Measurements from ENCODE around the gene ACAP3.

The ACAP3 gene

DNA sequence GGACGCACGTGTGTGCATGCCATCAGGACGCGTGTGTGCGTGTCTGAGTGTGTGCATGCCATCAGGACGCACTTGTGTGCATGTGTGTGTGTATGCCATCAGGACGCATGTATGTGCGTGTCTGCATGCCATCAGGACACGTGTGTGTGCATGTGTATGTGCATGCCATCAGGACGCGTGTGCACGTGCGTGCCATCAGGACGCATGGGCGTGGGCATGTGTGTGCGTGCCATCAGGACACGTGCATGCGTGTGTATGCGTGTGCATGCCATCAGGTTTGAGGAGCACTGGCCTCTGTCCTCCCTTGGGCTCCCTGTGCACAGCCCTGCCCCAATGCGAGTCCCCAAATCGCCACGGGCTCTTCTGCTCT is 48.6 kb downstream of the ACAP3 start:
- Histone ChIP-seq H2AFZ (ENCODE audit: low read depth, low read length) (no peak overlapping the region), H3K4me3 (ENCODE audit: low read length) (no peak overlapping the region), H3K4me2 (ENCODE audit: low read length) (no peak overlapping the region), H3K9me3 (ENCODE audit: insufficient read depth, low read length) (no peaks in the 10 kb centered on the region), H3K79me2 (ENCODE audit: low read length) (peaks cover 11% of the 10 kb centered on the region; the same call in 1 of the 2 replicates), H3K9ac (ENCODE audit: low read length) (no peak overlapping the region), H3K4me1 (ENCODE audit: low read length) (peaks cover 9% of the 10 kb centered on the region; the same call in 1 of the 2 replicates), H3K27me3 (ENCODE audit: low read depth, low read length) (no peaks in the 10 kb centered on the region), H4K20me1 (ENCODE audit: insufficient read depth, low read length) (peaks cover 12% of the 10 kb centered on the region), H3K27ac (ENCODE audit: low read length) (no peak overlapping the region), H3K36me3 (replicated peaks; ENCODE audit: low read depth, low read length) (peaks cover 45% of the 10 kb centered on the region)
- TF ChIP-seq EZH2phosphoT487 (IDR thresholded peaks at IDR 0.05; ENCODE audit: low read depth): no peak
- TF ChIP-seq, protein P1, sequence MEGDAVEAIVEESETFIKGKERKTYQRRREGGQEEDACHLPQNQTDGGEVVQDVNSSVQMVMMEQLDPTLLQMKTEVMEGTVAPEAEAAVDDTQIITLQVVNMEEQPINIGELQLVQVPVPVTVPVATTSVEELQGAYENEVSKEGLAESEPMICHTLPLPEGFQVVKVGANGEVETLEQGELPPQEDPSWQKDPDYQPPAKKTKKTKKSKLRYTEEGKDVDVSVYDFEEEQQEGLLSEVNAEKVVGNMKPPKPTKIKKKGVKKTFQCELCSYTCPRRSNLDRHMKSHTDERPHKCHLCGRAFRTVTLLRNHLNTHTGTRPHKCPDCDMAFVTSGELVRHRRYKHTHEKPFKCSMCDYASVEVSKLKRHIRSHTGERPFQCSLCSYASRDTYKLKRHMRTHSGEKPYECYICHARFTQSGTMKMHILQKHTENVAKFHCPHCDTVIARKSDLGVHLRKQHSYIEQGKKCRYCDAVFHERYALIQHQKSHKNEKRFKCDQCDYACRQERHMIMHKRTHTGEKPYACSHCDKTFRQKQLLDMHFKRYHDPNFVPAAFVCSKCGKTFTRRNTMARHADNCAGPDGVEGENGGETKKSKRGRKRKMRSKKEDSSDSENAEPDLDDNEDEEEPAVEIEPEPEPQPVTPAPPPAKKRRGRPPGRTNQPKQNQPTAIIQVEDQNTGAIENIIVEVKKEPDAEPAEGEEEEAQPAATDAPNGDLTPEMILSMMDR (IDR thresholded peaks at IDR 0.05; ENCODE audit: low read depth, low read length): no peak

DNA sequence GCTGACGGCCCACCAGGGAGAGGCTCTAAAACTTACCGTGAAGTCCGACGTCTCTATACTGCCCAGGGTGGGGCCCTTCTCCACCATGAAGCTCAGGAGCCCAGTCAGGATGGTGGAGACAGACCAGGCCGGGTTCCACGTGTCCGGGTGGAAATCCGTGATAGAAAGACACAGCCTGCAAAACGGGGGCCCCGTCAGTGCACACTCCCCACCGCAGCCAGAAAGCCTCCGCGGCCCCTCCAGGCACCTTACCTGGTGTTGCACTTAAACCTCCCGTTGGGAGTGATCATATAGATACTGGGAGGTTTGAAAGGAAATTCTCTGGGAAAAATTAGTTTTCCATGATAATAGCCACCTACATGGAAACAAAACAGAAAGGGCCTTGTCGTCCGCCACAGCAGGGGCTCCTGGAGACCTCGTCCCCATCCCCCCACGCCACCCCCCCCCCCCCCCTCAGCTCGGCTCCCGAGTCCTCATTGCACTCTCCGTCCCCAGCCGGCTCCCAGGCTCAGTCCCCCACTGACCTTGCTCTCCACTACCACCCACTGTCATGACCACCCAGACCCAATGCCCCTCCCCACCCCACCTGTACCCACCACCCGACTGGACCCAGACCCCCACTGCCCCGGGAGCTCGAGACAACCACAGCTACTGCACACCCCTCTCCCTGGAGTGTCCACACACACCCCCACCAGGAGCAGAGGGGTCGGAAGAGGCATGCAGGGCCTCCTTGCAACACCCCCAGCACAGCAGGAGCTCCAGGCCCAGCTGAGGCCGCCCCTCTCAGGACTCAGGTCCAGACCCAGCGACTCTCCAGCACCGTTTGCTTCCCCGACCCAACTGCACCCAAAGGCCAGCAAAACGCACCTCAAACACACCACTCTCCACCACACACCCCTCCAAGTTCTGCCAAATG is 50.5 kb downstream of the ACAP3 start:
- Histone ChIP-seq H3K4me2 (ENCODE audit: low read length) (no peak overlapping the region), H3K4me1 (ENCODE audit: low read length) (peaks cover 9% of the 10 kb centered on the region; the same call in 1 of the 2 replicates), H3K27me3 (ENCODE audit: low read depth, low read length) (no peaks in the 10 kb centered on the region), H3K4me3 (ENCODE audit: low read length) (no peak overlapping the region), H3K27ac (ENCODE audit: low read length) (no peak overlapping the region), H3K9me3 (ENCODE audit: insufficient read depth, low read length) (no peaks in the 10 kb centered on the region), H3K9ac (ENCODE audit: low read length) (no peak overlapping the region), H2AFZ (ENCODE audit: low read depth, low read length) (no peak overlapping the region), H3K36me3 (replicated peaks; ENCODE audit: low read depth, low read length) (peaks cover 40% of the 10 kb centered on the region), H3K79me2 (ENCODE audit: low read length) (peaks cover 11% of the 10 kb centered on the region; the same call in 1 of the 2 replicates), H4K20me1 (ENCODE audit: insufficient read depth, low read length) (peaks cover 6% of the 10 kb centered on the region)
- TF ChIP-seq, protein P1 (IDR thresholded peaks at IDR 0.05; ENCODE audit: low read depth, low read length): no peak
- TF ChIP-seq EZH2phosphoT487 (IDR thresholded peaks at IDR 0.05; ENCODE audit: low read depth): no peak

DNA sequence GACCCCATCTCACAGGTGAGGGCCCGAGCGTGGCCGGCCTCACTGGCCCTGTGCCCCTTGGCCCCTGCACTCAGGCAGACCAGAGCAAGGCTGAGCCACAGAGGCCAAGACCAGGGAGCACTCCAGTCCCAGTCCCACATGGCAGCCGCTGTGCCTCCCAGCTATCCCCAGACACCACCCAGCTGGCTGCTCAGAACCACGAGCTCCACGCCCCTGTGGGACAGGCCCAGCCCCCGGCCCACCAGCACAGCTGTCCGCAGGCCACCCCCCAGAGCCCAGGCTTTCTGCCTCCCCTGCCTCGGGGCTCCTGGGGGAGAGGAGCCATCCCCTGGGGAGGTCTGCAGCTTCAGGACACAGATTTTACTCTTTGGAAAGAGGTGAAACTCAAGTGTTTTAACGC is 52.1 kb downstream of the ACAP3 start:
- no peaks in the 10 kb centered on the region for H3K9me3 ChIP-seq (ENCODE audit: insufficient read depth, low read length)
- no peak overlapping the region for H2AFZ ChIP-seq (ENCODE audit: low read depth, low read length)
- H3K27ac ChIP-seq (ENCODE audit: low read length): no peak overlapping the region
- H3K9ac ChIP-seq (ENCODE audit: low read length): no peak overlapping the region
- H3K4me1 ChIP-seq (ENCODE audit: low read length): peaks cover 13% of the 10 kb centered on the region
- H3K4me3 ChIP-seq (ENCODE audit: low read length): no peak overlapping the region
- H4K20me1 ChIP-seq (ENCODE audit: insufficient read depth, low read length): peaks cover 11% of the 10 kb centered on the region
- H3K36me3 ChIP-seq (replicated peaks; ENCODE audit: low read depth, low read length): peaks cover 32% of the 10 kb centered on the region
- no peak overlapping the region for H3K4me2 ChIP-seq (ENCODE audit: low read length)
- TF ChIP-seq, protein P1 (IDR thresholded peaks at IDR 0.05; ENCODE audit: low read depth, low read length): no peak
- no peak for TF ChIP-seq EZH2phosphoT487 (IDR thresholded peaks at IDR 0.05; ENCODE audit: low read depth)
- peaks cover 11% of the 10 kb centered on the region; the same call in 1 of the 2 replicates for H3K79me2 ChIP-seq (ENCODE audit: low read length)
- H3K27me3 ChIP-seq (ENCODE audit: low read depth, low read length): no peaks in the 10 kb centered on the region

DNA sequence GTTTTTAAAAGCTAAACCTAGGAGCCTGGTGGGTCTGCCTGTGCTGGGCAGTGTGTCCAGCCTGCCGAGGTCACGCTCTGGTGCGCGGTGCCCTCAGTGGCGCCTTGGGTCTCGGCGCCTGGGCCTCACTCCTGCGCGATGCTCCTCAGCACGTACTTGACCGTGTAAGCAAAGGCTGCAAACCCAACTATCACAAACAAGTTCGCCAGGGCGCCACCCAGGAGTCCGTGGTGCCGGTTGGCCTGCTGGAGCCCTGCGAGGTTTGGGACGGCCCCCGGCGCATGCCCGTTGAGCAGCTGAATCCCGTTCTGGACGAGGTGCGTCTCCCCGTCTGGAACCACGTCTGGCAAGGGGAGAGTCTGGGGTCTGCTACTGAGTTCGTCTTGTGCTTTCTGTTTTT is 52.7 kb downstream of the ACAP3 start:
- TF ChIP-seq, protein P1 (IDR thresholded peaks at IDR 0.05; ENCODE audit: low read depth, low read length): no peak
- Histone ChIP-seq H3K36me3 (replicated peaks; ENCODE audit: low read depth, low read length) (peaks cover 31% of the 10 kb centered on the region), H3K27ac (ENCODE audit: low read length) (no peak overlapping the region), H3K27me3 (ENCODE audit: low read depth, low read length) (no peaks in the 10 kb centered on the region), H3K4me3 (ENCODE audit: low read length) (no peak overlapping the region), H3K9ac (ENCODE audit: low read length) (no peak overlapping the region), H3K79me2 (ENCODE audit: low read length) (peaks cover 11% of the 10 kb centered on the region; the same call in 1 of the 2 replicates), H3K9me3 (ENCODE audit: insufficient read depth, low read length) (no peaks in the 10 kb centered on the region), H2AFZ (ENCODE audit: low read depth, low read length) (no peak overlapping the region), H3K4me2 (ENCODE audit: low read length) (no peak overlapping the region), H4K20me1 (ENCODE audit: insufficient read depth, low read length) (peaks cover 12% of the 10 kb centered on the region), H3K4me1 (ENCODE audit: low read length) (peaks cover 12% of the 10 kb centered on the region)

Measured in OCI-LY3 (cell line).